Measurements from ENCODE around the gene ZNF485. TPM values are rescaled to one million over a fixed set of nuclear protein-coding genes. Genes with fewer than 3 reads are reported as not detected.

ZNF485 gene
- polyA plus RNA-seq, 3 donors: 0.19 to 0.79 (median 0.27) TPM

DNA sequence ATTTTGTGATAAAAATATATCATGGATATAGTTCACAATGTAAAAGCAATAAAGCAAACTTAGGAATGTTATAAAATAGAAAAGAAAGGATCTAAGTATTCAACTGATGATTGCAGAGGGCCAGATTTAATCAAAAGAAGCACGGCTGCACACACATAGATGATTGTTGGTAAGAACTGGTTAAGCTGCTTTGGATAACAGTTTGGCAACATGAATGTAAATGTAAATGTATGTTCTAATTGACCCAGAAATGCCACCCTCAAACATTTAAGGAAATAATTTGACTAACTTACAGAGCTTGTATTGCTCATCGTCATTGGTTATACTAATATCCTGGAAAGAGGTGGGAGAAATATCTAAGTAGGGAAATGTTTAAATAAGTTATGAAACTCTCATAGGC lies 13.1 kb downstream of the ZNF485 start:
- peaks cover 18 to 19% of the 10 kb centered on the region in 2 donors for H3K36me3 Mint-ChIP-seq
- H2AFZ ChIP-seq (ENCODE audit: insufficient read depth, low read depth, low read length, poor library complexity, severe bottlenecking): no peak overlapping the region
- peaks cover 43 to 68% of the 10 kb centered on the region in 2 donors for H3K9me3 ChIP-seq (replicated peaks in 1 of 2; ENCODE audit: control insufficient read depth in 1 of 2, insufficient read depth in 1 of 2, low read length in 2 of 2)
- H3K27ac ChIP-seq (ENCODE audit: low read depth in 1 of 2, low read length in 2 of 2): no peak overlapping the region
- H3K27me3 ChIP-seq (ENCODE audit: control insufficient read depth in 2 of 2, insufficient read depth in 2 of 2, low read length in 2 of 2): no peaks in the 10 kb centered on the region
- H3K27ac Mint-ChIP-seq: no peak overlapping the region
- no peaks in the 10 kb centered on the region for H4K20me1 ChIP-seq (ENCODE audit: insufficient read depth, low read length)
- no peaks in the 10 kb centered on the region for H3K79me2 ChIP-seq (ENCODE audit: insufficient read depth, low read length)
- WGBS (ENCODE audit: insufficient coverage): no CpG with 5 or more reads among the region's 2 CpGs
- H3K9ac ChIP-seq (ENCODE audit: insufficient read depth, low read length, poor library complexity, severe bottlenecking): no peak overlapping the region
- intact Hi-C loops (cut with micrococcal nuclease): no loop called here
- peaks cover 0 to 4% of the 10 kb centered on the region in 2 donors for H3K4me1 ChIP-seq (ENCODE audit: control insufficient read depth in 1 of 2, insufficient read depth in 2 of 2, low read length in 2 of 2)
- H3K4me3 ChIP-seq (replicated peaks in 1 of 3; ENCODE audit: low read depth in 2 of 3, low read length in 3 of 3): no peak overlapping the region
- peaks cover 5% of the 10 kb centered on the region for H3K4me1 Mint-ChIP-seq
- no peaks in the 10 kb centered on the region for H3K27me3 Mint-ChIP-seq (ENCODE audit: low read depth in 3 of 3)
- peaks cover 22 to 70% (median 51%) of the 10 kb centered on the region in 7 donors for H3K9me3 Mint-ChIP-seq
- H3K36me3 ChIP-seq (replicated peaks in 1 of 2; ENCODE audit: control insufficient read depth in 1 of 2, insufficient read depth in 2 of 2, low read length in 2 of 2): peaks cover 9 to 23% of the 10 kb centered on the region in 2 donors
- no peak overlapping the region for H3K4me3 Mint-ChIP-seq
- TF ChIP-seq, protein P1, sequence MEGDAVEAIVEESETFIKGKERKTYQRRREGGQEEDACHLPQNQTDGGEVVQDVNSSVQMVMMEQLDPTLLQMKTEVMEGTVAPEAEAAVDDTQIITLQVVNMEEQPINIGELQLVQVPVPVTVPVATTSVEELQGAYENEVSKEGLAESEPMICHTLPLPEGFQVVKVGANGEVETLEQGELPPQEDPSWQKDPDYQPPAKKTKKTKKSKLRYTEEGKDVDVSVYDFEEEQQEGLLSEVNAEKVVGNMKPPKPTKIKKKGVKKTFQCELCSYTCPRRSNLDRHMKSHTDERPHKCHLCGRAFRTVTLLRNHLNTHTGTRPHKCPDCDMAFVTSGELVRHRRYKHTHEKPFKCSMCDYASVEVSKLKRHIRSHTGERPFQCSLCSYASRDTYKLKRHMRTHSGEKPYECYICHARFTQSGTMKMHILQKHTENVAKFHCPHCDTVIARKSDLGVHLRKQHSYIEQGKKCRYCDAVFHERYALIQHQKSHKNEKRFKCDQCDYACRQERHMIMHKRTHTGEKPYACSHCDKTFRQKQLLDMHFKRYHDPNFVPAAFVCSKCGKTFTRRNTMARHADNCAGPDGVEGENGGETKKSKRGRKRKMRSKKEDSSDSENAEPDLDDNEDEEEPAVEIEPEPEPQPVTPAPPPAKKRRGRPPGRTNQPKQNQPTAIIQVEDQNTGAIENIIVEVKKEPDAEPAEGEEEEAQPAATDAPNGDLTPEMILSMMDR (IDR thresholded peaks at IDR 0.05): no peak
- no peak for DNase-seq
- no peak overlapping the region for H3K4me2 ChIP-seq (replicated peaks; ENCODE audit: extremely low read depth, low read length, poor library complexity, severe bottlenecking)

- H3K36me3 Mint-ChIP-seq: no peaks in the 10 kb centered on the region
- Histone ChIP-seq H3K79me2 (ENCODE audit: insufficient read depth, low read length) (no peaks in the 10 kb centered on the region), H3K4me2 (replicated peaks; ENCODE audit: extremely low read depth, low read length, poor library complexity, severe bottlenecking) (no peak overlapping the region), H3K4me1 (ENCODE audit: control insufficient read depth in 1 of 2, insufficient read depth in 2 of 2, low read length in 2 of 2) (peaks cover 0 to 4% of the 10 kb centered on the region in 2 donors), H2AFZ (ENCODE audit: insufficient read depth, low read depth, low read length, poor library complexity, severe bottlenecking) (no peak overlapping the region), H3K27me3 (ENCODE audit: control insufficient read depth in 2 of 2, insufficient read depth in 2 of 2, low read length in 2 of 2) (no peaks in the 10 kb centered on the region), H3K9me3 (replicated peaks in 1 of 2; ENCODE audit: control insufficient read depth in 1 of 2, insufficient read depth in 1 of 2, low read length in 2 of 2) (peaks cover 38 to 47% of the 10 kb centered on the region in 2 donors), H4K20me1 (ENCODE audit: insufficient read depth, low read length) (no peaks in the 10 kb centered on the region), H3K9ac (ENCODE audit: insufficient read depth, low read length, poor library complexity, severe bottlenecking) (no peak overlapping the region), H3K4me3 (replicated peaks in 1 of 3; ENCODE audit: low read depth in 2 of 3, low read length in 3 of 3) (no peak overlapping the region), H3K27ac (ENCODE audit: low read depth in 1 of 2, low read length in 2 of 2) (no peak overlapping the region), H3K36me3 (replicated peaks in 1 of 2; ENCODE audit: control insufficient read depth in 1 of 2, insufficient read depth in 2 of 2, low read length in 2 of 2) (no peaks in the 10 kb centered on the region)
- TF ChIP-seq, protein P1 (IDR thresholded peaks at IDR 0.05): no peak
- WGBS (ENCODE audit: insufficient coverage): 73% methylated on average over 2 of the region's 2 CpGs
- peaks cover 0 to 3% (median 0%) of the 10 kb centered on the region in 3 donors for H3K27me3 Mint-ChIP-seq (ENCODE audit: low read depth in 3 of 3)
- peaks cover 5 to 54% (median 36%) of the 10 kb centered on the region in 7 donors for H3K9me3 Mint-ChIP-seq
- H3K4me1 Mint-ChIP-seq: peaks cover 5% of the 10 kb centered on the region
- intact Hi-C loops (cut with micrococcal nuclease): no loop called here
- H3K4me3 Mint-ChIP-seq: no peak overlapping the region
- DNase-seq: no peak
- no peak overlapping the region for H3K27ac Mint-ChIP-seq
Measured at GRCh38 chr10:43622038-43622437, 15.8 kb downstream of the ZNF485 start.

Data from CD14-positive monocyte (primary cell).